Nephron progenitor cell (in vitro differentiated cells): Measurements from ENCODE around the gene USF1.

Experiments used
- DNase-seq: peaks from one replicate; pipeline ENCODE4 v3.0.0; 2021
- H3K27ac Mint-ChIP-seq: 2 replicates; pipeline ENCODE4 v1.8.0; 2021; ENCODE audit warnings: mild to moderate bottlenecking, moderate library complexity, mixed read lengths
- H3K27me3 Mint-ChIP-seq: 2 replicates; pipeline ENCODE4 v1.8.0; 2021; ENCODE audit warnings: mild to moderate bottlenecking, low read depth, mixed read lengths; ENCODE audit not compliant: poor library complexity
- H3K36me3 Mint-ChIP-seq: 2 replicates; pipeline ENCODE4 v1.8.0; 2021; ENCODE audit warnings: low read depth, mixed read lengths
- H3K4me1 Mint-ChIP-seq: 2 replicates; pipeline ENCODE4 v1.8.0; 2021; ENCODE audit warnings: mixed read lengths
- H3K4me3 Mint-ChIP-seq: 2 replicates; pipeline ENCODE4 v1.8.0; 2021; ENCODE audit warnings: mild to moderate bottlenecking, moderate library complexity, mixed read lengths
- H3K9me3 Mint-ChIP-seq: 2 replicates; pipeline ENCODE4 v1.8.0; 2021; ENCODE audit warnings: mild to moderate bottlenecking, moderate library complexity, mixed read lengths
- CTCF ChIP-seq: fragments of 200-600 bp; sonication (generic); IDR thresholded peaks from 2 replicates; pipeline ENCODE4 v1.5.0; 2021; ENCODE audit warnings: antibody characterized with exemption

Gene USF1

GRCh38 chr1:161085165-161085564, 39.4 kb upstream of the USF1 start:
- Mint-ChIP-seq H3K27me3 (peaks cover 6% of the 10 kb centered on the region), H3K9me3 (no peaks in the 10 kb centered on the region), H3K4me3 (no peak overlapping the region), H3K27ac (no peak overlapping the region), H3K4me1 (peaks cover 48% of the 10 kb centered on the region), H3K36me3 (no peaks in the 10 kb centered on the region)
- DNase-seq, result no peak
- no peak for TF ChIP-seq CTCF

- Mint-ChIP-seq H3K36me3 (no peaks in the 10 kb centered on the region), H3K27me3 (peaks cover 6% of the 10 kb centered on the region), H3K4me3 (no peak overlapping the region), H3K9me3 (no peaks in the 10 kb centered on the region), H3K27ac (peak overlapping the region; percentile 11), H3K4me1 (peaks cover 51% of the 10 kb centered on the region)
- no peak for TF ChIP-seq CTCF
- DNase-seq, result no peak
Observed at GRCh38 chr1:161084597-161084988, 38.8 kb upstream of the USF1 start.

- no peak for DNase-seq
- Mint-ChIP-seq H3K4me3 (no peak overlapping the region), H3K9me3 (no peaks in the 10 kb centered on the region), H3K4me1 (peaks cover 51% of the 10 kb centered on the region), H3K27me3 (peaks cover 4% of the 10 kb centered on the region), H3K27ac (peak overlapping the region; percentile 11), H3K36me3 (no peaks in the 10 kb centered on the region)
- TF ChIP-seq CTCF, result no peak
Observed at GRCh38 chr1:161083748-161084596, 38.2 kb upstream of the USF1 start.

- peaks cover 3% of the 10 kb centered on the region for H3K27me3 Mint-ChIP-seq
- peak; percentile 23 for DNase-seq
- no peak for TF ChIP-seq CTCF
Observed at GRCh38 chr1:161082996-161083747, 37.4 kb upstream of the USF1 start.

GRCh38 chr1:161082483-161082882, 36.7 kb upstream of the USF1 start:
- TF ChIP-seq CTCF, result no peak
- no peak overlapping the region for H3K4me3 Mint-ChIP-seq

More at GRCh38 chr1:161082996-161083747, 37.4 kb upstream of the USF1 start:
- Mint-ChIP-seq H3K4me1 (peaks cover 51% of the 10 kb centered on the region), H3K36me3 (no peaks in the 10 kb centered on the region), H3K27ac (no peak overlapping the region), H3K4me3 (no peak overlapping the region), H3K9me3 (no peaks in the 10 kb centered on the region)

More at GRCh38 chr1:161082483-161082882, 36.7 kb upstream of the USF1 start:
- peaks cover 52% of the 10 kb centered on the region for H3K4me1 Mint-ChIP-seq
- no peaks in the 10 kb centered on the region for H3K9me3 Mint-ChIP-seq
- DNase-seq, result no peak
- peaks cover 3% of the 10 kb centered on the region for H3K27me3 Mint-ChIP-seq
- no peaks in the 10 kb centered on the region for H3K36me3 Mint-ChIP-seq
- H3K27ac Mint-ChIP-seq, result no peak overlapping the region
